ENCODE data around the gene SCAF4. TPM values are rescaled to one million over a fixed set of nuclear protein-coding genes. Genes with fewer than 3 reads are reported as not detected.

SCAF4 gene
- total and polyA plus RNA-seq, 9 of the 15 experiments (the other 6 are each of a cell fraction or from before 2014, with no cell fraction given) = 2.3 to 55.7 (median 17.2) TPM

DNA sequence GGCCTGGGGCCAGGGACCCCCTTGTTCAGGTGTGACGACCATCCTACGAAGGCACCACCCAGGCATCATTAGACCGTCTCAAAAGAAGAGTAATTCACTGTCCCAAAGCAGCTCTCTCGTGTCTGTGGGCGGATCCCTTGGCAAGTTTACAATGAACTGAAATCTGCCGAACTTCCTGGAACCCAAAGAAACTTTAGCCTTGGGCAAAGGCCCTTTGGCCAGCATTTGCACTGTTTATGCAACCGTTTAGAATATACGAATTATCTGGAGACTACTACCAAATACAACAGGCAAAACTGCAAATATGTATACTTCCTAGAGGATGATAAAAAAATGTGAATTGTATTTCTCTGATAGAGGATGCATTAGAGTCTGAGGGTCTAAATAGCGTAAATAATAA is 73.9 kb downstream of the SCAF4 start:
- TF ChIP-seq TARDBP (IDR thresholded peaks at IDR 0.05) = no peak
- no peak for TF ChIP-seq CREBBP (IDR thresholded peaks at IDR 0.05; ENCODE audit: low read depth, low read length)
- TF ChIP-seq SFPQ (IDR thresholded peaks at IDR 0.05; ENCODE audit: low read depth, low read length) = no peak
- TF ChIP-seq, protein P1, sequence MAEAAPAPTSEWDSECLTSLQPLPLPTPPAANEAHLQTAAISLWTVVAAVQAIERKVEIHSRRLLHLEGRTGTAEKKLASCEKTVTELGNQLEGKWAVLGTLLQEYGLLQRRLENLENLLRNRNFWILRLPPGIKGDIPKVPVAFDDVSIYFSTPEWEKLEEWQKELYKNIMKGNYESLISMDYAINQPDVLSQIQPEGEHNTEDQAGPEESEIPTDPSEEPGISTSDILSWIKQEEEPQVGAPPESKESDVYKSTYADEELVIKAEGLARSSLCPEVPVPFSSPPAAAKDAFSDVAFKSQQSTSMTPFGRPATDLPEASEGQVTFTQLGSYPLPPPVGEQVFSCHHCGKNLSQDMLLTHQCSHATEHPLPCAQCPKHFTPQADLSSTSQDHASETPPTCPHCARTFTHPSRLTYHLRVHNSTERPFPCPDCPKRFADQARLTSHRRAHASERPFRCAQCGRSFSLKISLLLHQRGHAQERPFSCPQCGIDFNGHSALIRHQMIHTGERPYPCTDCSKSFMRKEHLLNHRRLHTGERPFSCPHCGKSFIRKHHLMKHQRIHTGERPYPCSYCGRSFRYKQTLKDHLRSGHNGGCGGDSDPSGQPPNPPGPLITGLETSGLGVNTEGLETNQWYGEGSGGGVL (CRISPR knock-in tag; IDR thresholded peaks at IDR 0.05) = no peak
- TF ChIP-seq PBX2 (CRISPR knock-in tag; IDR thresholded peaks at IDR 0.05; ENCODE audit: low read depth) = no peak
- TF ChIP-seq PBX2 (tag; conservative IDR thresholded peaks at IDR 0.05; ENCODE audit: low read depth) = no peak
- TF ChIP-seq FOXJ2 (tag; IDR thresholded peaks at IDR 0.05) = no peak
- TF ChIP-seq ZNF3 (CRISPR knock-in tag; IDR thresholded peaks at IDR 0.05) = no peak
- TF ChIP-seq STAT5B (CRISPR knock-in tag; IDR thresholded peaks at IDR 0.05) = no peak
- FAIRE-seq = no peak
- Histone ChIP-seq H3K27me3 (ENCODE audit: control insufficient read depth in 2 of 2, insufficient read depth in 2 of 2, low read length in 2 of 2) (no peaks in the 10 kb centered on the region), H3K4me2 (ENCODE audit: insufficient read depth, low read length) (peak overlapping the region; percentile 32; the same call in 1 of the 2 replicates), H4K20me1 (replicated peaks; ENCODE audit: control insufficient read depth, insufficient read depth, low read length) (peaks cover 11% of the 10 kb centered on the region; the same call in 1 of the 2 replicates), H2AFZ (ENCODE audit: low read depth, low read length) (0 out of 2 replicates have a peak overlapping the region, but pooled peaks have one; percentile 30), H3K9me1 (ENCODE audit: control insufficient read depth, insufficient read depth, low read length) (no peaks in the 10 kb centered on the region), H3K79me2 (ENCODE audit: control insufficient read depth, insufficient read depth, low read length) (peaks cover 35% of the 10 kb centered on the region), H3K36me3 (ENCODE audit: control insufficient read depth, insufficient read depth, low read length) (peaks cover 20% of the 10 kb centered on the region), H3K9me3 (replicated peaks; ENCODE audit: control insufficient read depth, insufficient read depth, low read depth, low read length) (no peaks in the 10 kb centered on the region), H3K9ac (ENCODE audit: insufficient read depth in 1 of 2, low read depth in 2 of 2, low read length in 2 of 2) (peak overlapping the region in 1 of 2 experiments; percentile 16; a peak in 1 of 4 replicates), H3K4me1 (replicated peaks in 1 of 2; ENCODE audit: control insufficient read depth in 2 of 2, insufficient read depth in 2 of 2, low read length in 2 of 2) (peaks cover 19 to 20% of the 10 kb centered on the region in 2 experiments; a peak in 4 of 5 replicates), H3K27ac (ENCODE audit: extremely low read depth, low read depth, low read length) (no peak overlapping the region), H3K4me3 (no peak overlapping the region)
- WGBS (ENCODE audit: insufficient coverage, low coverage, missing lambda C conversion rate) = 48% methylated on average over 9 of the region's 9 CpGs
- in situ Hi-C loops (cut with MboI) (no loop called here), intact Hi-C loops (cut with micrococcal nuclease) (no loop called here)
- ATAC-seq = no peak
- POLR2A ChIA-PET = interaction anchor here (1.6 kb wide), 1 partner anchor 9 kb away, joined by 5 read pairs; no protein-coding TSS in a partner anchor
- no TSS peak for BruUV-seq (replicated peaks)
- DNase-seq (ENCODE audit: extremely low read depth in 1 of 4, low spot score in 3 of 4) = peak in 2 of 4 experiments; percentile 13 to 43
- CTCF ChIA-PET (ENCODE audit: low intra/inter-chr PET ratio) = no interaction called here

All from K562 (cell line).